Mammary epithelial cell (primary cell): Measurements from ENCODE around the gene COL25A1.

Experiments used
- EZH2 ChIP-seq: IDR thresholded peaks from 2 replicates; pipeline ENCODE4 v1.6.1; 2012; ENCODE audit warnings: low read length, inconsistent platforms, borderline replicate concordance
- TF ChIP-seq, protein P1 (sequence below), 2 donors: IDR thresholded peaks in 1 of 2; conservative IDR thresholded peaks in 1 of 2; 2 replicates each; pipeline ENCODE4 v1.5.1; 2011 to 2012; ENCODE audit warnings: inconsistent platforms in 2 of 2, low read length in 2 of 2, mild to moderate bottlenecking in 2 of 2, control low read depth in 1 of 2, low read depth in 1 of 2; ENCODE audit not compliant: insufficient read depth in 1 of 2; ENCODE audit errors: extremely low read depth in 1 of 2

DNA sequence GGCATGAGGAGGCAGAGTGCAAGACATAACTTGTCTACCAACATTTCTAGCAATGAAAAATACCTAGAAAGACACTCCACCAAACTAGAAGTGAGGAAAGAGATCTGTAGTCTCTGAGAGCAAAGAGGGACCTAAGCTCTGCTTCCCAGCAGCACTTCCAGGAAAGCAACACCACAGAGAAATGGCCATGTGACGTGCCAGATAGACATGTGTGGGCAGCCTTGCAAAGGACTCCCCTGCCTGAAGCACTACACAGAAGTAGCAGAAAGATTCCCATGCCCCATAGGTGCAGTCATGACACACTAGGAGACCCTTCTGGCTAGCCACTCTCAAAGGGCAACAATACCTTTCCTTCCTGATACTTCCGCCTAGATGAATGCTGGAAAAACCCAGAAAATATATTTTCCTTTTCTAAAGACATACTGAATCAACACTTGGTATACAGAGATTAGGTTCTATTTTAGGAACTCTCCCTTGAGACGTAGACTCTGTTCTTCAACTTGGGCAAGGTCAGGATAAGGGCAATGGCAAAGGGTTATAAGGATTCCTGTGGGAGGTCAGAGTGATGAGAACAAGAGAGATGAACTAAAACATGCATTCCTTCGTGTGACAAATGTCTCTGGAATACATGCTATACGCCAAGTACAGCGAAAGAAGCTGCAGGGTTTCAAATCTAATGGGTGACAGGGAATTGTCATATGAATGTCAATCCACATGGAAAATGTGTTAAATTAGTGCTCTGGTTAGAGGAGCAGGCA is 352.1 kb downstream of the COL25A1 start:
- TF ChIP-seq, protein P1, sequence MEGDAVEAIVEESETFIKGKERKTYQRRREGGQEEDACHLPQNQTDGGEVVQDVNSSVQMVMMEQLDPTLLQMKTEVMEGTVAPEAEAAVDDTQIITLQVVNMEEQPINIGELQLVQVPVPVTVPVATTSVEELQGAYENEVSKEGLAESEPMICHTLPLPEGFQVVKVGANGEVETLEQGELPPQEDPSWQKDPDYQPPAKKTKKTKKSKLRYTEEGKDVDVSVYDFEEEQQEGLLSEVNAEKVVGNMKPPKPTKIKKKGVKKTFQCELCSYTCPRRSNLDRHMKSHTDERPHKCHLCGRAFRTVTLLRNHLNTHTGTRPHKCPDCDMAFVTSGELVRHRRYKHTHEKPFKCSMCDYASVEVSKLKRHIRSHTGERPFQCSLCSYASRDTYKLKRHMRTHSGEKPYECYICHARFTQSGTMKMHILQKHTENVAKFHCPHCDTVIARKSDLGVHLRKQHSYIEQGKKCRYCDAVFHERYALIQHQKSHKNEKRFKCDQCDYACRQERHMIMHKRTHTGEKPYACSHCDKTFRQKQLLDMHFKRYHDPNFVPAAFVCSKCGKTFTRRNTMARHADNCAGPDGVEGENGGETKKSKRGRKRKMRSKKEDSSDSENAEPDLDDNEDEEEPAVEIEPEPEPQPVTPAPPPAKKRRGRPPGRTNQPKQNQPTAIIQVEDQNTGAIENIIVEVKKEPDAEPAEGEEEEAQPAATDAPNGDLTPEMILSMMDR (conservative IDR thresholded peaks at IDR 0.05 in 1 of 2, IDR thresholded peaks at IDR 0.05 in 1 of 2; ENCODE audit: extremely low read depth in 1 of 2, insufficient read depth in 1 of 2, low read depth in 1 of 2, low read length in 2 of 2): no peak
- TF ChIP-seq EZH2: no peak
